ENCODE results near the gene NUAK2.

The NUAK2 gene

DNA sequence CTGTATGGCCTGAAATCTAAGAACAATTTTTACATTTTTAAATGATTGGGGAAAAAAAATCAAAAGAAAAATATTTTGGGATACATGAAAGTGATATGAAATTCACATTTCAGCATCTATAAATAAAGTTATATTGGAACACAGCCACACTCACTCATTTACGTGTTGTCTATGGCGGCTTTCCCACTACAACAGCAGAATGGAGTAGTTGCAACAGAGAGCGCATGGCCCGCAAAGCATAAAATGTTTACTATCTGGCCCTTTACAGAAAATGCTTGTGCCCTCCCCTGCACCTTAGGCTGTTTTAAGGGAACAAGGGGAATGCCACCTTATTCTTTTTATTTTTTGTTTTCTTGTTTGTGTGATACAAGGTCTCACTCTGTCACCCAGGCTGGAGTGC is 31.6 kb upstream of the NUAK2 start:
- Mint-ChIP-seq H3K9me3 (no peaks in the 10 kb centered on the region), H3K4me3 (no peak overlapping the region), H3K36me3 (ENCODE audit: low read depth) (no peaks in the 10 kb centered on the region), H3K4me1 (ENCODE audit: low read depth) (peaks cover 5% of the 10 kb centered on the region), H3K27me3 (peaks cover 17% of the 10 kb centered on the region), H3K27ac (no peak overlapping the region)

DNA sequence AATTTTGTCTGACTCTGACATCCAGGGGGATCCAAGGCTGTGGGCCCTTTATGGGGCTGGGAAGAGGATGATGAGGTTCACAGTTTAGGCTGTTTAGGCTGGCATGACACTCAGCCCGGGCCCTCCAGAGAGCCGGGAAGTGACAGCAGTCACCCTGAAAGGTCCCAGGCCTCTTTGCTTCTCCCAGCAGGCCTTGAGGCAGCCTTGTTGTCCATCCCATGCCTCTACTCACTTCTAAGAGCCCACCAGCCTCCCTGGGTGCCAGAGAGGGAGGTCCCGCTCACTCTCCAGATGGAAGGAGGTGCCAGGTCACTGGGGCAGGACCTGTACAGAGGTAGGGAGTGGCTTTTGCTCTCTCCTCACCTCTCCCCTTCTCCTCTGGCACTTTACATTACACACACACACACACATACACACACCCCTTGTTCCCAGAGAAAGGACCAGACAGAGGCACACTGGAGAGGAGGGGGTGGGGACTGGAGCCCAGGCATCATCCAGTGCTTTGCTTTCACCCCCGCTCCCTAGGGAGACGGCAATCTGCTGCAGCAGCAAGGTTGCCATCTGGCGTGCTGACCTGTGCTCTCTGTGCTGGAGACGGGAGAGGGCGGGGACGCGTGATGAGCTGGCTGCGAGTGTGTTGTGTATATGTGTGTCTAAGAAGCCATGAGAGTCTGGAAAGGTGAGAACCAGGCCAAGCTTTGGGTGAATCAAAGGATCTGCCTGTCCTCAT is 30.6 kb upstream of the NUAK2 start:
- H3K27me3 Mint-ChIP-seq: peaks cover 12% of the 10 kb centered on the region
- no peaks in the 10 kb centered on the region for H3K9me3 Mint-ChIP-seq

DNA sequence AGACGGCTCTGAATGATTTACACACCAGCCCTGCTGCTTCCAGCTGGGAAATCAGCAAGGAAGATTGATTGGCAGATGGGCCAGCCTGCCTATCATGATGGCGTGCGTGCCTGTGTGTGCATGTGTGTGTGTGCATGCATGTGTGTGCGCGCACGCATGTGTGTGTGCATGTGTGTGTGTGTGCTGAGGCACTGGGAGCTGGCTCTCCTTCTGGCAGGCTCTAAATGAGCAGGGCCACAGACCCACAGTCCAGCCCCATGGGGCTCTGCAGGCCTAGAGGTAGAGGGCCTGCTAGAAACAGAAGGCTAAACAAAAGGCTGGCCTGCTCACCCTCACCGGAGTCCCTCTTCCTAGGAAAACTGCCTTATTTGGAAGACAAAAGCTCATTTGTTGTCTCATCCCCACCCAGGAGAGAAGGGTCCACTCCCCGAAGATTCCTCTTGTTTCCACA is 29.2 kb upstream of the NUAK2 start:
- no peak overlapping the region for H3K27ac Mint-ChIP-seq
- H3K9me3 Mint-ChIP-seq: no peaks in the 10 kb centered on the region
- no peak overlapping the region for H3K4me3 Mint-ChIP-seq
- peaks cover 17% of the 10 kb centered on the region for H3K27me3 Mint-ChIP-seq
- peaks cover 5% of the 10 kb centered on the region for H3K4me1 Mint-ChIP-seq (ENCODE audit: low read depth)
- no peaks in the 10 kb centered on the region for H3K36me3 Mint-ChIP-seq (ENCODE audit: low read depth)

More for the DNA sequence above, 30.6 kb upstream of the NUAK2 start:
- Mint-ChIP-seq H3K27ac (no peak overlapping the region), H3K36me3 (ENCODE audit: low read depth) (no peaks in the 10 kb centered on the region), H3K4me3 (no peak overlapping the region), H3K4me1 (ENCODE audit: low read depth) (peaks cover 5% of the 10 kb centered on the region)

DNA sequence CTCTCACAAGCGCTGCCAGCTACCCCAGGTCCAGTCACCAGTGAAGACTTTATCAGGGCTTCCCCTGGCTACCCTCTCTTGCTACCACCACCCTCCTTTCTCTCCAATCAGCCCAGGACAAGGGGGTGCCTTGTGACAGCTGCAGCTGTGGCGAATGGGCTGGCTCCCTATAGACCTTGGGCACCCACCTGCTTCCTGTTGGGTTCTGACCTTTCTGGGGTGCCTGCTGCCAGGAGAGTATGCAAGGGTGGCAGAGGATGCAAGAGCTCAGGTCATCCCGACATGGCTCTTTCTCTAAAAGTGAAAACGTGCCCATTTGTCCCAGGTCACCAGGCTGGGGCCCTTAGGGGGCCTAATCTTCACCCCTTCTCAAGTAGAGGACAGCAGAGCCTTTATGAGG is 28.6 kb upstream of the NUAK2 start:
- Mint-ChIP-seq H3K27ac (no peak overlapping the region), H3K36me3 (ENCODE audit: low read depth) (no peaks in the 10 kb centered on the region), H3K4me3 (no peak overlapping the region), H3K4me1 (ENCODE audit: low read depth) (peaks cover 5% of the 10 kb centered on the region), H3K27me3 (peaks cover 23% of the 10 kb centered on the region), H3K9me3 (no peaks in the 10 kb centered on the region)

DNA sequence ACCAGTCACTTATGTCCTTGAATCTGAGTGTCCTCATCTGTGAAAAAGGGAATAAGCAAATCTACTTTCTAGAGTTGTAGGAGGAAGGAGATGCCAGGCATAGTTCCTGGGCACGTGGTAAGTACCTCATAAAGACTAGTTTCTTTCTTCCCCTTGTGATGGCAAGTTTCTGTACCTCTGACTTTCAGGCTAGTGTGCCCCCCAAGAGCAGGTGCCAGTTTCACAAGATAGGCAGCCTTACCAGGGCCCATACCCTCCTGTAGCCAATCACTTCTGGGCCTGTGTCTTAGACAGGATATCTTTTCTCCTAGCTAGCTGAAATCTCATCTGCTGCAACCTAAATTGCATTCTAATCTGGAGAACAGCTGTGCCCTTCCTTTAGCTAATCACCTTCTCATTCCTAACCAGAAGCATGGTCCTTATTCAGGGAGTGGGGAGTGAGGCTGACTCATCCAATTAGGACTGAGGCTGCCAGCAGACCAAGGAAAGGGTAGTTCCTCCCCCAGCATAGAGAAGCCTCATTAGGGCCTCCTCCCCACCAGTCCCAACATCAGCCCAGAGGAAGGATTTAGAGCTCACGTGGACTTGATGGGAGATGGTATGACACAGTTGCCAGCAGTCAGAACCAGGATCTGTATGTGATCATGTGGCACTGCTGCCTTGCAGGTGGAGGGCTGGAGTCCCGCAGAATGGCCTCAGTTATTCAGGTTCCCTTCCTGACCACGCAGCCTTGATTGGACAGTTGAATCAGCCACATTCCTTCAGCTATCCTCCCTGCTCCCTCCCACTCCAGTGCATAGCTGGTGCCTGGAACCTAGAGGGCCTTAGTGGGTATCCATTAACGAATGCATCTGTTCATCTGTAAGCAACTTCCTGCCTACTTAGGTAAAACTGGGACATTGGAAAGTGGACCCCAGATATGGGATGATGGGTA is 27.3 kb upstream of the NUAK2 start:
- no peak overlapping the region for H3K27ac Mint-ChIP-seq
- no peak overlapping the region for H3K4me3 Mint-ChIP-seq
- H3K4me1 Mint-ChIP-seq (ENCODE audit: low read depth): peaks cover 14% of the 10 kb centered on the region
- H3K9me3 Mint-ChIP-seq: no peaks in the 10 kb centered on the region
- H3K27me3 Mint-ChIP-seq: peaks cover 34% of the 10 kb centered on the region
- no peaks in the 10 kb centered on the region for H3K36me3 Mint-ChIP-seq (ENCODE audit: low read depth)

DNA sequence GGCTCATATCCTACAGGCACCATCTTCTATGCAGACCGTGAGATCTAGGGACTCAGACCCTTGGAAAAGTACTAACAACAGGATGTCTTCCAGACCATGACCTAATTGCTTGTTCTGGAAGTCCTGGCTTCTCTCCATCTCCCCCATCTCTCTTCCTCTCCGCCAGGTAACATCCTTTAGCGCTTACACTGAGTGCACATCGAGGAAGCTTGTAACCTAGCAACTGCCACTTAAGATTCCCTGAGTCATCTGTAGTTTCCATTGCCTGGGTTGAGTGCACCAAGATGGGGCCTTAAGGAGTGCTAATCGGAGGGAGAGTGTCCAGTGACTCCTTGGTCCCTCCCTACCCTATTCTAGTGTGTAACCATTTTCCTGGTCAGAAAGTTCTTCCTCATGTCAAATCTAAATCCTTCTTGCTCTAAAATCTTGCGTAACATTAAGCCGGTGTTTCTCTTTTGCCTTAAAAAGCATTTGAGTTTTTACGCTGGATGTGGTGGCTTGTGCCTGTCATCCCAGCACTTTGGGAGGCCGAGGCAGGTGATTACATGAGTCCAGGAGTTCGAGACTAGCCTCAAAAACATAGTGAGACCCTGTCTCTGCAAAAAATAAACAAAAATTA is 25.5 kb upstream of the NUAK2 start:
- no peaks in the 10 kb centered on the region for H3K36me3 Mint-ChIP-seq (ENCODE audit: low read depth)
- H3K4me1 Mint-ChIP-seq (ENCODE audit: low read depth): peaks cover 14% of the 10 kb centered on the region
- H3K27ac Mint-ChIP-seq: no peak overlapping the region
- H3K27me3 Mint-ChIP-seq: peaks cover 45% of the 10 kb centered on the region
- H3K4me3 Mint-ChIP-seq: no peak overlapping the region
- H3K9me3 Mint-ChIP-seq: no peaks in the 10 kb centered on the region

DNA sequence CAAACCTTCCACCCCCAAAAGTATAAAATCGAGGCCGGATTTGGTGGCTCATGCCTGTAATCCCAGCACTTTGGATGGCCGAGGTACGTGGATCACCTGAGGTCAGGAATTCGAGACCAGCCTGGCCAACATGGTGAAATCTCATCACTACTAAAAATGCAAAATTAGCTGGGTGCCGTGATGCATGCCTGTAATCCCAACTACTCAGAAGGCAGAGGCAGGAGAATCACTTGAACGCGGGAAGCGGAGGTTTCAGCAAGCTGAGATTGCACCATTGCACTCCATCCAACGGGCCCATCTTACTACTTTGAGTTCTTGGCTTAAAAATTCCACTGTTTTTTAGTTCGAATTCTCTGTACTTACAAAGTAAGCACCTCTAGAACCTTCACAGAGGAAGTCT is 24.2 kb upstream of the NUAK2 start:
- Mint-ChIP-seq H3K27ac (no peak overlapping the region), H3K4me1 (ENCODE audit: low read depth) (peaks cover 14% of the 10 kb centered on the region), H3K27me3 (peaks cover 51% of the 10 kb centered on the region)

DNA sequence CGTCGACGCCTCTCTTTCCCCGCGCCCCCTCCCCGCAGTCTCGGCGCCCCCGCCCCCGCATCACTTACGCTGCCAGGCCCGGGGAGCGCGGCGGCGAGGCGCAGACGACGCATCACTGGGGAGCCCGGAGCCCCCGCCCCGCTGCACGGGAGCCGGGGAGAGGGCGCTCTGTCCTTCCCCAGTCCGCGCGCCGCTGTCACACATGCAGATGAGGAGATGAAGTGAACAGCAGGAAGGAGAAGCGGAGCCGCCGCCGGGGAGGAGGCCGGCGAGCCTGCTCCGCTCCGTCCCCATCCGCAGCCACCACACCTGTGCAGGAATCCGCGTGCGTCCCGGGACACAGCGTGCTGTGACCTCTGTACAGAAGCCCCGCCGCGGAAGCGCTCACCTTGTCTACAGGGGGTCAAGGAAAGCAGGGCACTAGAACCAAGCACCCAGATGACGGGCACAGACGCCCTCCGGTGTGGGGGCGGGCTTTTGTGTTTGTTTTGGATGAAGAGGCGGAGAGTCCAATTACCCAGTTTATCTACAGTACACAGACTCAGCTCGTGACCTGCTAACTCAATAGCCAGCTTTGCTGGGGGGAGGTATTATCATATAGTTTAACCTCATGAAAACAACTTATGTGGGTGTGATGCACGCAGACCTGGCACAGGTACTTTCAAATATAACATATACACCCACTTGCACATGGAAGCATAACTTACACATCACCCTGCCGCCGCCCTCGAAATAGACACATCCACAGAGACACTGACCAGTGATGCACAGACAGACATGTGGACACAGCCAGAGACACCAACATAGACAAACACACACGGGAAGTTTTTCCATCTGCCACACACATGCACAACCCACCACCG is 22.8 kb upstream of the NUAK2 start:
- Mint-ChIP-seq H3K27ac (no peak overlapping the region), H3K4me3 (peak overlapping the region; percentile 33), H3K36me3 (ENCODE audit: low read depth) (no peaks in the 10 kb centered on the region), H3K9me3 (no peaks in the 10 kb centered on the region), H3K27me3 (peaks cover 51% of the 10 kb centered on the region), H3K4me1 (ENCODE audit: low read depth) (peaks cover 17% of the 10 kb centered on the region)

More for the DNA sequence above, 24.2 kb upstream of the NUAK2 start:
- Mint-ChIP-seq H3K36me3 (ENCODE audit: low read depth) (no peaks in the 10 kb centered on the region), H3K4me3 (no peak overlapping the region), H3K9me3 (no peaks in the 10 kb centered on the region)

DNA sequence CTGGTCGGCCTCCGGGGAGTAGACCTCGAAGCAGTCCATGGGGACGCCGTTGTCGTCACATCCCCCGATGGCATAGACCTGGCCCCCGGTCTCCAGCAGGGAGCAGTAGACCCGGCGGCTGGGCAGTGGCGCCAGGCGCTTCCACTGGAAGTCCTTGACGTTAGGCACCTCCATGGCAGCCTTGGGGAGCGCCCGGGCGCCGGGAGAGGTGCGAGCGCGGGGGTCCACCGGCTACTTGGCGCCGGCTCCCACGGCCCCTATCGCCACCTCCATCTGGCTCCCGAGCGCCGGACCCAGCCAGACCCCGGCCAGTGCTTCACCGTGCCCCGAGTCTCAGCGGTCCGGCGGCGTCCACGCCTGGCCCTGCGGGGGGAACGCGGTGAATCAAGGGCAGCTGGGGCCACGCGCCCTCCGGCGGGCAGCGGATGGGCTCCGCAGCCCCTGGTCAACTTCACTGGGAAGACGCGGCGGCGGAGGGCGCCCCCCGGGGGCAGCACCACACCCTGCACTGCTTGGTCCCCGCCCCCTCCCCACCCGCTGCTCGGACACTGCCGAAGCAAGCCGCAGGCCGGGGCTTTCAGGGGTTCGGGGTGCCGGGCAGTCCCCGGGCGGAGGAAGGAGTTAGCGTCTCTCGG is 22.0 kb upstream of the NUAK2 start:
- Mint-ChIP-seq H3K4me3 (no peak overlapping the region), H3K4me1 (ENCODE audit: low read depth) (peaks cover 16% of the 10 kb centered on the region), H3K27ac (no peak overlapping the region), H3K27me3 (peaks cover 48% of the 10 kb centered on the region), H3K36me3 (ENCODE audit: low read depth) (no peaks in the 10 kb centered on the region), H3K9me3 (no peaks in the 10 kb centered on the region)

DNA sequence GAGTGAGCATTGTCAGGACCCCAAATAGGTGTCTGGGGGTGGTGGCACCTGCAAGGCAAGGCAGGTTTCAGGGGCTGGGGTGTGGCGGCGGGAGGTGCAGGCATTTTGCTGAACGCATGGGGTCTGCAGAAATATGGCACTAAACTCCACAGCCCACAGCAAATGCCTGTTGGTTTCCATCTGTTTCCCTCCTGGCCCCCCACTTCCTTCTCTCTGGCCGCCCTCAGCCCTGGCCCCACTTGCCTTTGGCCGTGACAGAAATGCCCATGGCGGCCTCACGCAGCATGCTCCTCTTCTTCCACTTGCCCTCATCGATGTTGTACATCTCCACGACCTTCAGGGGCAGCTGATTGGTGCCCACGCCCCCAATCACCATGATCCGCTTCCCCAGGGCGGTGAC is 21.4 kb upstream of the NUAK2 start:
- no peaks in the 10 kb centered on the region for H3K9me3 Mint-ChIP-seq
- no peak overlapping the region for H3K4me3 Mint-ChIP-seq
- H3K27me3 Mint-ChIP-seq: peaks cover 48% of the 10 kb centered on the region
- no peak overlapping the region for H3K27ac Mint-ChIP-seq
- H3K36me3 Mint-ChIP-seq (ENCODE audit: low read depth): no peaks in the 10 kb centered on the region
- H3K4me1 Mint-ChIP-seq (ENCODE audit: low read depth): peaks cover 15% of the 10 kb centered on the region

DNA sequence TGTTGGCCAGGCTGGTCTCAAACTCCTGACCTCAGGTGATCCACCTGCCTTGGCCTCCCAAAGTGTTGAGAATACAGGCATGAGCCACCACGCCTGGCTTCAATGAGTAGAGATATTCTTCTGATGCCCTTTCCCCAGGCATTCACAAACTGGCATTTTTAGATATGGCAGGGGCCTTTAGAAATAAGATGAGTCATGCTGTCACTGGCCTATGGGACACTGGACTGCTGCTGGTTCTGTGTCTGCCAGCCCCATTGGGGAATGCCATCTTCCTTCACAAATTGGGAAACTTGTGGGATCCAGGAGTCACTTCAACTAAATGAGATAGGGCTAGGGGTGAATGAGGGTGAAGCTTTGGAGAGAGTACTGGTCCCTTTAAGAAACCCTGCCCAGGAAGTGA is 19.1 kb upstream of the NUAK2 start:
- Mint-ChIP-seq H3K4me3 (no peak overlapping the region), H3K36me3 (ENCODE audit: low read depth) (no peaks in the 10 kb centered on the region), H3K4me1 (ENCODE audit: low read depth) (peaks cover 15% of the 10 kb centered on the region), H3K27me3 (peaks cover 33% of the 10 kb centered on the region), H3K27ac (no peak overlapping the region), H3K9me3 (no peaks in the 10 kb centered on the region)

DNA sequence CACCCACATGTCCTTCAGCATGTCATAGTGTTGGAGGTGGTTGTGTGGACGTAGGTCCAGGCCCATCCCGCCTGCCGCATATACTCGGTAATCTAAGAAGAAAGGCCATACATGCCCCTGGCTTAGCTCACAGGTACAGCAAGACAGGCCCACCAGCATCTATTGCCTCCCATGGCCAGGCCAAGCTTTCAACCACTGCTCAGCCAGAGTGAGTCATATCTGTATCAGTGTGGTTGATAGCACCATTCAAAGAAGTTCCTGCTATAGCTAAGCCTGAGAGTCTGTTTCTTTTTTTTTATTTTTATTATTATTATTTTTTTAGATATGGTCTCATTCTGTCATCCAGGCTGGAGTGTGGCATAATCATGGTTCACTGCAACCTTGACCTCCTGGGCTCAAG is 18.2 kb upstream of the NUAK2 start:
- Mint-ChIP-seq H3K27me3 (peaks cover 24% of the 10 kb centered on the region), H3K27ac (peak overlapping the region; percentile 5), H3K4me1 (ENCODE audit: low read depth) (peaks cover 12% of the 10 kb centered on the region), H3K36me3 (ENCODE audit: low read depth) (no peaks in the 10 kb centered on the region), H3K4me3 (no peak overlapping the region), H3K9me3 (no peaks in the 10 kb centered on the region)

DNA sequence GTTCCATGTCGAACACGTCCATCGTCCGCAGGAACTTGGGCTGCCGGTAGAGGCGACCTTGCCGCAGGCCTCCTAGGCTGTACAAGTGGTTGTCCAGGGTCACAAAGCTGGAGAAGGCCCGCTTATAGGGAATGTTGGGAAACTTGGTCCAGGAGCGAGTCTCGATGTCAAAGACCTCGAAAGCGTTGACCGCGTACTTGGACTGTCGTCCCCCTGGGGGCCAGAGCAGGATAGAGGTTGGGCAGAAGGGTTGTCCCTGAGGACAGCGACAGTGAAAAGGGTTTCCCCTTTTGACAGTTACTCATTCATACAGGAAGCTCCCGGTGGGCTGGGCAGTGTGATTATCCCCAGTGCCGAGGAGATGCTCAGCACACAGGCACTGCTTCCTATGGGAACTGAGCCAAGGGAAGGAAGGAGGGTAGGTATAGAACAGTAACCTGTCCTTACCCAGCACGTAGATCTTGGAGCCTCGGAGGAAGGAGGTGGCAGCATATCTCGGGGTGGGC is 17.7 kb upstream of the NUAK2 start:
- H3K27me3 Mint-ChIP-seq: peaks cover 19% of the 10 kb centered on the region
- peak overlapping the region; percentile 5 for H3K27ac Mint-ChIP-seq
- no peaks in the 10 kb centered on the region for H3K9me3 Mint-ChIP-seq
- no peak overlapping the region for H3K4me3 Mint-ChIP-seq
- peaks cover 8% of the 10 kb centered on the region for H3K4me1 Mint-ChIP-seq (ENCODE audit: low read depth)
- H3K36me3 Mint-ChIP-seq (ENCODE audit: low read depth): no peaks in the 10 kb centered on the region

DNA sequence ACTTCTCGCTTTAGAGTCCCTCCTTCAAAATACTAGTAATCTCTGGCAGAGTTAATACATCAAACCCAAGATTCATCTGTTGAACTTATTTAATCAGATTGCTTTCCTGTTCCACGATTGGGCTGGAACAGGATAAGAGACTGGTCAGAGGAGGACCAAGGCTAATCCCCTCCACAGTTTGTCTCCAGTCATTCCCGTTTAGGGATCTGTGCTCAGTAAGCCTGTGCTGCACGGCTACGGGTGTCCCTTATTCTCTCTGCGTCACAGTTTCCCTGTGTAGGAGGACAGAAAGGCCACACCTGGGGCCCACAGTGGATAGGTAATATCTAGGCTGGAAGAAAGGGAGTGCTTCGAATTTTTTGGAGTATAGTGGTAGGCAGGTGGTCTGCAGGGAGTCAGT is 16.5 kb upstream of the NUAK2 start:
- Mint-ChIP-seq H3K9me3 (no peaks in the 10 kb centered on the region), H3K4me1 (ENCODE audit: low read depth) (peaks cover 6% of the 10 kb centered on the region), H3K27me3 (peaks cover 15% of the 10 kb centered on the region), H3K36me3 (ENCODE audit: low read depth) (no peaks in the 10 kb centered on the region), H3K27ac (no peak overlapping the region), H3K4me3 (no peak overlapping the region)
